MCF 10A (cell line): ENCODE measurements around the gene FUBP3. TPM values are rescaled to one million over a fixed set of nuclear protein-coding genes. Genes with fewer than 3 reads are reported as not detected.

Experiments
- BruUV-seq: library from RNA; stranded (reverse); fragments of 400-500 nt; replicated peaks from 2 replicates; lab custom pipeline; 2021; lab: Mats Ljungman, UMichigan
- CTCF ChIA-PET: fragments of 300-600 bp; sonication (Branson Sonifier 250); formaldehyde crosslinking; extraction: SDS; loops from one replicate; lab custom pipeline; 2021; ENCODE audit warnings: antibody characterized with exemption, inconsistent platforms; lab: Yijun Ruan, JAX
- POLR2A ChIA-PET: fragments of 300-600, 350-650 bp; sonication (Branson Sonifier 250); formaldehyde crosslinking; extraction: SDS; loops from one replicate; lab custom pipeline; 2020; ENCODE audit warnings: antibody characterized with exemption, inconsistent platforms; lab: Yijun Ruan, JAX
- DNase-seq: peaks from one replicate; pipeline ENCODE4 v3.0.0-alpha.2; 2018; ENCODE audit not compliant: unreplicated experiment
- H3K27ac Mint-ChIP-seq: one replicate; pipeline ENCODE4 v1.8.0; 2022; ENCODE audit warnings: mild to moderate bottlenecking, low read depth, mixed read lengths; ENCODE audit not compliant: unreplicated experiment
- H3K27me3 Mint-ChIP-seq: one replicate; pipeline ENCODE4 v1.8.0; 2022; ENCODE audit warnings: mixed read lengths; ENCODE audit not compliant: insufficient read depth, unreplicated experiment
- H3K36me3 Mint-ChIP-seq: one replicate; pipeline ENCODE4 v1.8.0; 2022; ENCODE audit warnings: mild to moderate bottlenecking, moderate library complexity, mixed read lengths; ENCODE audit not compliant: insufficient read depth, unreplicated experiment
- H3K4me1 Mint-ChIP-seq: one replicate; pipeline ENCODE4 v1.8.0; 2022; ENCODE audit warnings: mixed read lengths; ENCODE audit not compliant: insufficient read depth, unreplicated experiment
- H3K4me3 Mint-ChIP-seq: one replicate; pipeline ENCODE4 v1.8.0; 2022; ENCODE audit warnings: mild to moderate bottlenecking, moderate library complexity, mixed read lengths; ENCODE audit not compliant: unreplicated experiment
- H3K9me3 Mint-ChIP-seq: one replicate; pipeline ENCODE4 v1.8.0; 2022; ENCODE audit warnings: mixed read lengths; ENCODE audit not compliant: unreplicated experiment
- CTCF ChIP-seq: fragments of 200-600 bp; IDR thresholded peaks from one replicate; pipeline ENCODE4 v1.8.0; 2022; ENCODE audit warnings: antibody characterized with exemption, mild to moderate bottlenecking; ENCODE audit not compliant: unreplicated experiment
- intact Hi-C: fragments of 100-400 bp; cut with micrococcal nuclease; formaldehyde crosslinking; loops from 2 replicates; pipeline ENCODE4 v1.14.1; 2022
- total RNA-seq: library from RNA; stranded (reverse); gene quantifications from 2 replicates; pipeline ENCODE4 v1.2.3, GENCODE V29; 2022

FUBP3 gene
- total RNA-seq, 1 experiment from 2014 or later = 58.0 TPM

- Mint-ChIP-seq H3K36me3 (no peaks in the 10 kb centered on the region), H3K4me3 (no peak within 1 kb of the TSS), H3K9me3 (no peaks in the 10 kb centered on the region), H3K27me3 (peaks cover 75% of the 10 kb centered on the region), H3K4me1 (no peaks in the 10 kb centered on the region), H3K27ac (no peak within 1 kb of the TSS)
- no peak for DNase-seq
- POLR2A ChIA-PET = no interaction called here
- BruUV-seq = no TSS peak
- TF ChIP-seq CTCF = no peak
- intact Hi-C loops = no loop called here
- CTCF ChIA-PET = no interaction called here
These were observed 85.1 kb downstream of the FUBP3 start, which contains the start of gene PRDM12 for GRCh38 chr9:130664251-130665028. PRDM12 (plus strand) TSS chr9:130664594; CDS start chr9:130664654, 60 bp downstream.

- Mint-ChIP-seq H3K27ac (no peak overlapping the region), H3K4me1 (no peaks in the 10 kb centered on the region), H3K4me3 (no peak overlapping the region), H3K27me3 (peaks cover 69% of the 10 kb centered on the region), H3K9me3 (no peaks in the 10 kb centered on the region), H3K36me3 (no peaks in the 10 kb centered on the region)
- no peak for TF ChIP-seq CTCF
- no TSS peak for BruUV-seq
- CTCF ChIA-PET = no interaction called here
- intact Hi-C loops = no loop called here
- POLR2A ChIA-PET = no interaction called here
- no peak for DNase-seq
These were observed 85.7 kb downstream of the FUBP3 start for GRCh38 chr9:130665029-130665430.

DNA sequence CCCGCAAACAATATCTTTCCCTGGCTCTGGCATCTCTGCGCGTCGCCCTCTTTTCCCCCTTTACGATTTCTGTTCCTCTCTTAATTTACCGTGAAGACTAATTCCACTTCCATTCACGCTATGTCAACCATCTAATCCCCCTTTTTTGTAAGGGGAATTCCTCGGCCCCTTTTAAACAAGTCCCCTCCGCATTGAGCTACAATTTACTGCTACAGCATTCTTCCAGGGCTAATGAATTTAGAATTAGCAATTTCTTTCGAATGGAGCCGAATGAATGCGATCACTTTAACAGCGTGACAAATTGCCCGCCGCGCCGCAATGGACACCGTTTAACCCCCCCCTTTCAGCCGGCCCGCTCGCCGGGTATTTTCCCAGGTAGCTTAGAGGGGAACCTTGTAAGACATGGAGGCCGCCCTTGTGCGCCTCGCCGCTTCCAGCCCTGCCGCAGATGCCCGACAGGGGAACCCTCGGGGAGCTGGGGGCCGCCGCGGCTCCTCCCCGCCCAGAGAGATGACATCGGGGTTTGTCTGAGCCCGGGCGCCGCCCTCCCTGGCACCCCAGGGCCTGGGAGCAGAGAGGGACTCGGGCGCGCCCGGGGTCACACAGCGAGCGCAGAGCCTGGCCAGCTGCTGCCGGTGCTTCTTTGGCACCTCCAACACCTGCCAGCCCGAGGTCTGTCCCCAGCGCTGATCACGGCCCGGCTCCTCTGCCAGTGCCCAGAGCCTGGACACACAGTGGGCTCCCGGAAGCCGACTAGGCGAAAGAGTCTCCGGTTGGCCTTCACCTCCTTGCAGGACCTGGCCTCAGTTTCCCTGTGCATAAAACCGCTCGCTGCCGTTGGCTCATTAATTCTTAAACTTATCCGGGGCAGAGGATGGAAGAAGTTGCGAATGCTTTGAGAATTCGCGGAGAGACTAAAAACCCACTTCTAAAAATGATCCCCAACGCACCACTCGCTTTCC lies 86.3 kb downstream of the FUBP3 start:
- ChIA-PET POLR2A (no interaction called here), CTCF (interaction anchor here (0.7 kb wide), 1 partner anchor 492 kb away, joined by 3 read pairs; no protein-coding TSS in a partner anchor)
- DNase-seq = no peak
- TF ChIP-seq CTCF = no peak
- Mint-ChIP-seq H3K27me3 (peaks cover 66% of the 10 kb centered on the region), H3K4me3 (no peak overlapping the region), H3K36me3 (no peaks in the 10 kb centered on the region), H3K4me1 (no peaks in the 10 kb centered on the region), H3K9me3 (no peaks in the 10 kb centered on the region), H3K27ac (no peak overlapping the region)
- BruUV-seq = no TSS peak
- intact Hi-C loops = no loop called here
